K562 (cell line): ENCODE measurements around the gene RASL11A. TPM values are rescaled to one million over a fixed set of nuclear protein-coding genes. Genes with fewer than 3 reads are reported as not detected.
"Not testable (repeated sequence)": the region's sequence is repeated elsewhere in the genome, so short reads cannot be mapped to it uniquely, and the experiment has no call there.

Experiments
- ATAC-seq: fragments of 200-7000 bp; cut with Tn5 transposase; 3 replicates; pipeline ENCODE4 v1.9.1; 2020; ENCODE audit warnings: moderate library complexity
- BruUV-seq: library from RNA; stranded (reverse); fragments of 400-500 nt; replicated peaks from 2 replicates; lab custom pipeline; 2021; lab: Mats Ljungman, UMichigan
- CTCF ChIA-PET: fragments of 300-600 bp; formaldehyde crosslinking; extraction: SDS; loops from one replicate; lab custom pipeline; 2021; ENCODE audit warnings: low intra/inter-chr PET ratio; lab: Yijun Ruan, JAX
- POLR2A ChIA-PET: fragments of 300-600, 350-650 bp; sonication (Branson Sonifier 250); formaldehyde crosslinking; extraction: SDS; loops from one replicate; lab custom pipeline; 2021; ENCODE audit warnings: antibody characterized with exemption, inconsistent platforms; lab: Yijun Ruan, JAX
- DNase-seq, 4 experiments: peaks; one replicate each; pipeline versions ENCODE4 v3.0.0 to v3.0.0-alpha.2; 2011 to 2018; ENCODE audit warnings: low spot score in 3 of 4, mixed read lengths in 3 of 4; ENCODE audit errors: extremely low read depth in 1 of 4
- FAIRE-seq: peaks from 2 replicates; lab custom pipeline; 2011; peaks lifted over from hg19 to GRCh38; lab: Jason Lieb, UNC
- H2AFZ ChIP-seq: 2 replicates; pipeline ENCODE4 v1.6.0; 2011; ENCODE audit warnings: low read depth, low read length, control low read depth, inconsistent platforms
- H3K27ac ChIP-seq: fragments of 200-600 bp; 3 replicates; pipeline ENCODE4 v1.8.0; 2011; ENCODE audit warnings: low read depth, mild to moderate bottlenecking, control low read depth, inconsistent platforms, low read length, moderate library complexity, mixed read lengths; ENCODE audit errors: extremely low read depth
- H3K27me3 ChIP-seq, 2 experiments: fragments of 300-600 bp in 1 of 2; 2 replicates in 1 of 2; 3 replicates in 1 of 2; pipeline versions ENCODE4 v1.6.0 to v1.8.0; 2011; ENCODE audit warnings: inconsistent platforms in 2 of 2, low read length in 2 of 2, mild to moderate bottlenecking in 1 of 2, mixed read lengths in 1 of 2, moderate library complexity in 1 of 2; ENCODE audit not compliant: control insufficient read depth in 2 of 2, insufficient read depth in 2 of 2
- H3K36me3 ChIP-seq: fragments of 300-600 bp; 3 replicates; pipeline ENCODE4 v1.8.0; 2011; ENCODE audit warnings: mild to moderate bottlenecking, low read length, inconsistent platforms; ENCODE audit not compliant: control insufficient read depth, insufficient read depth
- H3K4me1 ChIP-seq, 2 experiments: fragments of 200-600 bp in 1 of 2; replicated peaks in 1 of 2; 2 replicates in 1 of 2; 3 replicates in 1 of 2; pipeline versions ENCODE4 v1.5.1 to v1.8.0; 2011; ENCODE audit warnings: inconsistent platforms in 2 of 2, low read length in 2 of 2, mild to moderate bottlenecking in 1 of 2, mixed read lengths in 1 of 2, moderate library complexity in 1 of 2; ENCODE audit not compliant: control insufficient read depth in 2 of 2, insufficient read depth in 2 of 2
- H3K4me2 ChIP-seq: 2 replicates; pipeline ENCODE4 v1.6.1; 2011; ENCODE audit warnings: low read length, control low read depth, inconsistent platforms, mixed read lengths; ENCODE audit not compliant: insufficient read depth
- H3K4me3 ChIP-seq: fragments of 200-600 bp; sonication (generic), shearing (Covaris generic); 2 replicates; pipeline ENCODE4 v1.5.1; 2016; ENCODE audit warnings: control low read depth, inconsistent platforms
- H3K79me2 ChIP-seq: fragments of 200-600 bp; 3 replicates; pipeline ENCODE4 v1.8.0; 2011; ENCODE audit warnings: low read length, inconsistent platforms; ENCODE audit not compliant: control insufficient read depth, insufficient read depth
- H3K9ac ChIP-seq, 2 experiments: 2 replicates each; pipeline versions ENCODE4 v1.6.0 to v1.6.1; 2011; ENCODE audit warnings: low read depth in 2 of 2, low read length in 2 of 2, control low read depth in 1 of 2, inconsistent platforms in 1 of 2, mild to moderate bottlenecking in 1 of 2, mixed read lengths in 1 of 2; ENCODE audit not compliant: insufficient read depth in 1 of 2
- H3K9me1 ChIP-seq: one replicate; pipeline ENCODE4 v1.6.0; 2011; ENCODE audit warnings: inconsistent platforms, mild to moderate bottlenecking, low read length, moderate library complexity; ENCODE audit not compliant: control insufficient read depth, insufficient read depth
- H3K9me3 ChIP-seq: replicated peaks from 2 replicates; pipeline ENCODE4 v1.5.1; 2011; ENCODE audit warnings: low read depth, low read length, inconsistent platforms; ENCODE audit not compliant: control insufficient read depth, insufficient read depth
- H4K20me1 ChIP-seq: replicated peaks from 2 replicates; pipeline ENCODE4 v1.6.1; 2011; ENCODE audit warnings: low read length, inconsistent platforms, mixed read lengths; ENCODE audit not compliant: control insufficient read depth, insufficient read depth
- ELF4 ChIP-seq: fragments of 450-650 bp; formaldehyde crosslinking; IDR thresholded peaks from 2 replicates; pipeline ENCODE4 v1.4.0; 2022; ENCODE audit warnings: missing genetic modification characterization
- FOXJ3 ChIP-seq: sonication (generic); formaldehyde crosslinking; IDR thresholded peaks from 2 replicates; pipeline ENCODE4 v1.4.0; 2020; ENCODE audit warnings: mild to moderate bottlenecking, missing genetic modification reagents
- MTA2 ChIP-seq: fragments of 450-650 bp; IDR thresholded peaks from 2 replicates; pipeline ENCODE4 v1.6.1; 2016; ENCODE audit warnings: low read depth
- NFE2 ChIP-seq: IDR thresholded peaks from 2 replicates; pipeline ENCODE4 v1.6.1; 2014; ENCODE audit warnings: antibody characterized with exemption, low read depth
- SRF ChIP-seq, 2 experiments: fragments of 250-450, 450-650 bp in 1 of 2; sonication (Bioruptor Pico) in 1 of 2; sonication (generic) in 1 of 2; formaldehyde crosslinking; IDR thresholded peaks; 2 replicates each; pipeline versions ENCODE4 v1.5.0 to v1.5.1; 2020 to 2022; ENCODE audit warnings: mild to moderate bottlenecking in 1 of 2, missing genetic modification reagents in 1 of 2
- TCF15 ChIP-seq: fragments of 250-450 bp; sonication (Bioruptor Pico); IDR thresholded peaks from 2 replicates; pipeline ENCODE4 v1.8.0; 2022; ENCODE audit warnings: moderate library complexity, mild to moderate bottlenecking, inconsistent platforms
- ZFP36 ChIP-seq: fragments of 150-350 bp; IDR thresholded peaks from 2 replicates; pipeline ENCODE4 v1.6.1; 2018; ENCODE audit warnings: low read length, low read depth; ENCODE audit not compliant: partially characterized antibody
- WGBS: fragments of 100-300 bp; shearing (Covaris generic); methylation state at CpG from one replicate; pipeline ENCODE4 v1.1.6; 2016; ENCODE audit warnings: low coverage, mixed read lengths; ENCODE audit not compliant: insufficient coverage; ENCODE audit errors: missing lambda C conversion rate; 5-methylcytosine and 5-hydroxymethylcytosine counted together
- in situ Hi-C: fragments of 300-500 bp; cut with MboI; formaldehyde crosslinking; loops from 4 replicates; pipeline ENCODE4 v1.15.0; 2018; ENCODE audit warnings: inconsistent platforms, mixed read lengths
- intact Hi-C: fragments of 100-400 bp; cut with micrococcal nuclease; formaldehyde crosslinking; loops from 2 replicates; pipeline ENCODE4 v1.14.2; 2022
- polyA plus RNA-seq, 8 experiments: library from polyadenylated mRNA; depleted of rRNA in 4 of 8; stranded (reverse) in 5 of 8; unstranded in 3 of 8; fragments of >200 nt; fragmentation: Nextera tagmentation in 2 of 8; fragmentation: Illumina TruSeq in 1 of 8; extraction: Ambion mirVana in 2 of 8; extraction: Trizol in 1 of 8; gene quantifications; 2 replicates each; pipeline versions ENCODE4 v1.2.1 to v1.2.3, GENCODE V29; 2011 to 2014; ENCODE audit warnings: inconsistent platforms in 1 of 8, missing spikeins in 1 of 8
- total RNA-seq, 7 experiments: library from RNA; depleted of rRNA in 6 of 7; stranded (reverse); fragments of >200 nt in 6 of 7; fragmentation: Illumina TruSeq in 2 of 7; extraction: Trizol in 2 of 7; gene quantifications; 2 replicates each; pipeline versions ENCODE4 v1.2.1 to v1.2.3, GENCODE V29; 2011 to 2021; ENCODE audit warnings: low replicate concordance in 1 of 7

RASL11A gene
- total and polyA plus RNA-seq, 9 of the 15 experiments (the other 6 are each of a cell fraction or from before 2014, with no cell fraction given), result 0.11 to 2.2 (median 1.5) TPM; not detected in 1

GRCh38 chr13:27290715-27291114 lies 20.1 kb downstream of the RASL11A start:
- ChIA-PET CTCF (no interaction called here), POLR2A (no interaction called here)
- in situ Hi-C loops (no loop called here), intact Hi-C loops (no loop called here)
- H3K4me1 ChIP-seq, result no peaks in the 10 kb centered on the region
- no peak overlapping the region for H2AFZ ChIP-seq
- H4K20me1 ChIP-seq, result no peaks in the 10 kb centered on the region
- no peak for ATAC-seq
- H3K9ac ChIP-seq, result no peak overlapping the region
- no peak overlapping the region for H3K4me2 ChIP-seq
- H3K27ac ChIP-seq, result no peak overlapping the region
- no TSS peak for BruUV-seq
- no peaks in the 10 kb centered on the region for H3K9me1 ChIP-seq
- H3K36me3 ChIP-seq, result no peaks in the 10 kb centered on the region
- WGBS, result 0% methylated on average over 4 of the region's 4 CpGs
- DNase-seq, result no peak
- FAIRE-seq, result no peak
- H3K79me2 ChIP-seq, result no peaks in the 10 kb centered on the region
- no peak for TF ChIP-seq ELF4 (CRISPR knock-in tag)
- no peak for TF ChIP-seq FOXJ3 (CRISPR knock-in tag)
- TF ChIP-seq SRF (CRISPR knock-in tag; IDR thresholded peaks at IDR 0.05), result no peak
- TF ChIP-seq TCF15, result no peak
- TF ChIP-seq MTA2, result no peak
- no peaks in the 10 kb centered on the region; the same call in 1 of the 2 replicates for H3K9me3 ChIP-seq
- H3K27me3 ChIP-seq, result peaks cover 11 to 13% of the 10 kb centered on the region in 2 experiments; a peak in 3 of 5 replicates
- no peak overlapping the region for H3K4me3 ChIP-seq

- H3K4me2 ChIP-seq, H3K9ac ChIP-seq, H4K20me1 ChIP-seq, in situ Hi-C loops, H2AFZ ChIP-seq, H3K4me1 ChIP-seq, CTCF ChIA-PET, H3K9me1 ChIP-seq, H3K4me3 ChIP-seq, BruUV-seq, H3K36me3 ChIP-seq, DNase-seq, H3K9me3 ChIP-seq, FAIRE-seq, ATAC-seq, H3K27ac ChIP-seq, H3K79me2 ChIP-seq, intact Hi-C loops: not testable (repeated sequence)
- WGBS, result 2% methylated on average over 8 of the region's 8 CpGs
- TF ChIP-seq ZFP36 (peak; percentile 40), NFE2 (peak; percentile 10; the same call in 1 of the 2 replicates)
- POLR2A ChIA-PET, result interaction anchor here (1.1 kb wide), 1 partner anchor 18 kb away, joined by 3 read pairs; no protein-coding TSS in a partner anchor
- peaks cover 15 to 24% of the 10 kb centered on the region in 2 experiments; a peak in 3 of 5 replicates for H3K27me3 ChIP-seq
These were observed 21.3 kb downstream of the RASL11A start for GRCh38 chr13:27291967-27292366.
